IMR-90 (cell line): ENCODE data around the gene TFRC. TPM values are rescaled to one million over a fixed set of nuclear protein-coding genes. Genes with fewer than 3 reads are reported as not detected.

Source experiments
- ATAC-seq: fragments of 200-7000 bp; cut with Tn5 transposase; 2 replicates; pipeline ENCODE4 v1.9.1; 2020; ENCODE audit warnings: low read depth, mild to moderate bottlenecking, moderate library complexity
- BruUV-seq: library from RNA; stranded (reverse); fragments of 400-500 nt; replicated peaks from 2 replicates; lab custom pipeline; 2021; lab: Mats Ljungman, UMichigan
- CTCF ChIA-PET: fragments of 300-600 bp; formaldehyde crosslinking; extraction: SDS; loops from one replicate; lab custom pipeline; 2021; ENCODE audit warnings: antibody characterized with exemption; lab: Yijun Ruan, JAX
- POLR2A ChIA-PET: fragments of 300-600 bp; sonication (Branson Sonifier 250); formaldehyde crosslinking; loops from one replicate; lab custom pipeline; 2022; ENCODE audit warnings: antibody characterized with exemption; ENCODE audit not compliant: unreplicated experiment; lab: Charles Lee
- DNase-seq: peaks from one replicate; pipeline ENCODE4 v3.0.0; 2013
- H2AFZ ChIP-seq: replicated peaks from 2 replicates; pipeline ENCODE3; 2013; ENCODE audit warnings: low read length, mild to moderate bottlenecking; ENCODE audit not compliant: poor library complexity
- H2AK5ac ChIP-seq: 2 replicates; pipeline ENCODE4 v1.6.1; 2013; ENCODE audit warnings: low read depth, low read length, inconsistent platforms
- H2AK9ac ChIP-seq: replicated peaks from 2 replicates; pipeline ENCODE3; 2013; ENCODE audit warnings: mild to moderate bottlenecking, low read depth, low read length, moderate library complexity; ENCODE audit not compliant: poor library complexity
- H2BK120ac ChIP-seq: 2 replicates; pipeline ENCODE4 v1.6.1; 2013; ENCODE audit warnings: low read depth, low read length, inconsistent platforms
- H2BK15ac ChIP-seq: 3 replicates; pipeline ENCODE4 v1.6.1; 2013; ENCODE audit warnings: low read depth, low read length, inconsistent platforms
- H2BK20ac ChIP-seq: 2 replicates; pipeline ENCODE4 v1.6.1; 2013; ENCODE audit warnings: low read depth, mild to moderate bottlenecking, inconsistent platforms, low read length, moderate library complexity
- H2BK5ac ChIP-seq: 2 replicates; pipeline ENCODE4 v1.6.1; 2013; ENCODE audit warnings: mild to moderate bottlenecking, low read depth, low read length, inconsistent platforms; ENCODE audit not compliant: poor library complexity, severe bottlenecking
- H3K14ac ChIP-seq: replicated peaks from 2 replicates; pipeline ENCODE4 v1.6.1; 2013; ENCODE audit warnings: low read depth, low read length, inconsistent platforms
- H3K18ac ChIP-seq: 2 replicates; pipeline ENCODE4 v1.6.1; 2013; ENCODE audit warnings: low read depth, low read length, control low read depth
- H3K23ac ChIP-seq: 2 replicates; pipeline ENCODE4 v1.6.1; 2013; ENCODE audit warnings: low read depth, low read length, inconsistent platforms
- H3K27ac ChIP-seq: 2 replicates; pipeline ENCODE4 v1.5.1; 2013; ENCODE audit warnings: mild to moderate bottlenecking, control low read depth, low read length; ENCODE audit not compliant: insufficient read depth
- H3K27me3 ChIP-seq: 2 replicates; pipeline ENCODE4 v1.6.1; 2013; ENCODE audit warnings: low read length; ENCODE audit not compliant: control insufficient read depth, insufficient read depth
- H3K36me3 ChIP-seq: 2 replicates; pipeline ENCODE4 v1.6.1; 2013; ENCODE audit warnings: low read length, mixed read lengths; ENCODE audit not compliant: control insufficient read depth, insufficient read depth
- H3K4ac ChIP-seq: 2 replicates; pipeline ENCODE4 v1.6.1; 2013; ENCODE audit warnings: low read depth, low read length, inconsistent platforms
- H3K4me1 ChIP-seq: 2 replicates; pipeline ENCODE4 v1.6.1; 2013; ENCODE audit warnings: low read length, mixed read lengths; ENCODE audit not compliant: control insufficient read depth, insufficient read depth
- H3K4me2 ChIP-seq: 2 replicates; pipeline ENCODE4 v1.6.1; 2013; ENCODE audit warnings: low read depth, mild to moderate bottlenecking, control low read depth, low read length, moderate library complexity
- H3K4me3 ChIP-seq: 2 replicates; pipeline ENCODE4 v1.5.1; 2013; ENCODE audit warnings: low read depth, mild to moderate bottlenecking, control low read depth, low read length, moderate library complexity; ENCODE audit not compliant: insufficient read depth
- H3K56ac ChIP-seq: 2 replicates; pipeline ENCODE4 v1.6.1; 2013; ENCODE audit warnings: low read length, inconsistent platforms; ENCODE audit not compliant: insufficient read depth; ENCODE audit errors: extremely low read depth
- H3K79me1 ChIP-seq, 2 experiments: 2 replicates each; pipeline ENCODE4 v1.6.1; 2013; ENCODE audit warnings: low read length in 2 of 2, inconsistent platforms in 1 of 2, low read depth in 1 of 2
- H3K9ac ChIP-seq: 2 replicates; pipeline ENCODE4 v1.6.1; 2013; ENCODE audit warnings: low read depth, low read length, control low read depth
- H3K9me1 ChIP-seq: 2 replicates; pipeline ENCODE4 v1.6.1; 2013; ENCODE audit warnings: low read length, inconsistent platforms; ENCODE audit not compliant: insufficient read depth
- H3K9me3 ChIP-seq: 2 replicates; pipeline ENCODE4 v1.6.1; 2013; ENCODE audit warnings: low read length; ENCODE audit not compliant: control insufficient read depth, insufficient read depth
- H4K20me1 ChIP-seq: 2 replicates; pipeline ENCODE4 v1.6.1; 2013; ENCODE audit warnings: low read length, inconsistent platforms; ENCODE audit not compliant: insufficient read depth
- H4K5ac ChIP-seq: 2 replicates; pipeline ENCODE4 v1.6.1; 2013; ENCODE audit warnings: mild to moderate bottlenecking, low read depth, low read length, control low read depth
- H4K8ac ChIP-seq, 2 experiments: 2 replicates each; pipeline ENCODE4 v1.6.1; 2013; ENCODE audit warnings: low read depth in 2 of 2, low read length in 2 of 2, control low read depth in 1 of 2, inconsistent platforms in 1 of 2
- H4K91ac ChIP-seq: 2 replicates; pipeline ENCODE4 v1.6.1; 2013; ENCODE audit warnings: low read depth, low read length, inconsistent platforms; ENCODE audit not compliant: insufficient read depth
- BHLHE40 ChIP-seq: fragments of 150-350 bp; IDR thresholded peaks from 2 replicates; pipeline ENCODE4 v1.6.1; 2016; ENCODE audit warnings: mild to moderate bottlenecking, low read depth, low read length
- RAD21 ChIP-seq: IDR thresholded peaks from 2 replicates; pipeline ENCODE4 v1.6.1; 2012; ENCODE audit warnings: low read length, improper control_type of control experiment
- SMC3 ChIP-seq: fragments of 150-350 bp; IDR thresholded peaks from 2 replicates; pipeline ENCODE4 v1.6.1; 2016; ENCODE audit warnings: low read depth, mild to moderate bottlenecking, antibody characterized with exemption, low read length, moderate library complexity
- WGBS, 2 experiments: methylation state at CpG; one replicate each; pipeline versions ENCODE4 v1.1.5 to v1.1.7; 2013; ENCODE audit warnings: missing lambda C conversion rate in 2 of 2; ENCODE audit not compliant: insufficient read length in 1 of 2; ENCODE audit errors: extremely low coverage in 2 of 2; 5-methylcytosine and 5-hydroxymethylcytosine counted together
- dilution Hi-C: fragments of 300-500 bp; cut with HindIII; formaldehyde crosslinking; loops from one replicate; pipeline ENCODE4 v1.14.3; 2018; ENCODE audit warnings: low sequenced_read_pairs; ENCODE audit not compliant: unreplicated experiment
- in situ Hi-C: fragments of 300-500 bp; cut with MboI; formaldehyde crosslinking; loops from 3 replicates; pipeline ENCODE4 v1.14.3; 2019; ENCODE audit warnings: low sequenced_read_pairs, inconsistent platforms, mixed read lengths
- intact Hi-C: fragments of 100-400 bp; cut with micrococcal nuclease; formaldehyde crosslinking; loops from 2 replicates; pipeline ENCODE4 v1.10.0; 2022
- polyA plus RNA-seq, 3 experiments: library from polyadenylated mRNA; depleted of rRNA; stranded (reverse); fragments of >200 nt; gene quantifications; 2 replicates each; pipeline ENCODE4 v1.2.3, GENCODE V29; 2012; ENCODE audit warnings: low replicate concordance in 1 of 3
- total RNA-seq: library from RNA; depleted of rRNA; stranded (reverse); fragments of >200 nt; gene quantifications from 2 replicates; pipeline ENCODE4 v1.2.3, GENCODE V29; 2012
- TF ChIP-seq, protein P1 (sequence below): conservative IDR thresholded peaks from 2 replicates; pipeline ENCODE4 v1.5.1; 2012; ENCODE audit warnings: mild to moderate bottlenecking, low read depth, low read length, improper control_type of control experiment
- TF ChIP-seq, protein P2 (sequence below): fragments of 150-350 bp; IDR thresholded peaks from 2 replicates; pipeline ENCODE4 v1.6.1; 2016; ENCODE audit warnings: low read depth, mild to moderate bottlenecking, low read length, moderate library complexity, borderline replicate concordance
- TF ChIP-seq, protein P3 (sequence below): fragments of 150-350 bp; IDR thresholded peaks from 2 replicates; pipeline ENCODE4 v1.6.1; 2017; ENCODE audit warnings: mild to moderate bottlenecking, antibody characterized with exemption, low read length, low read depth

TFRC gene
- total and polyA plus RNA-seq, 2 of the 4 experiments (the other 2 are of a cell fraction), result 78.6 to 156 TPM

DNA sequence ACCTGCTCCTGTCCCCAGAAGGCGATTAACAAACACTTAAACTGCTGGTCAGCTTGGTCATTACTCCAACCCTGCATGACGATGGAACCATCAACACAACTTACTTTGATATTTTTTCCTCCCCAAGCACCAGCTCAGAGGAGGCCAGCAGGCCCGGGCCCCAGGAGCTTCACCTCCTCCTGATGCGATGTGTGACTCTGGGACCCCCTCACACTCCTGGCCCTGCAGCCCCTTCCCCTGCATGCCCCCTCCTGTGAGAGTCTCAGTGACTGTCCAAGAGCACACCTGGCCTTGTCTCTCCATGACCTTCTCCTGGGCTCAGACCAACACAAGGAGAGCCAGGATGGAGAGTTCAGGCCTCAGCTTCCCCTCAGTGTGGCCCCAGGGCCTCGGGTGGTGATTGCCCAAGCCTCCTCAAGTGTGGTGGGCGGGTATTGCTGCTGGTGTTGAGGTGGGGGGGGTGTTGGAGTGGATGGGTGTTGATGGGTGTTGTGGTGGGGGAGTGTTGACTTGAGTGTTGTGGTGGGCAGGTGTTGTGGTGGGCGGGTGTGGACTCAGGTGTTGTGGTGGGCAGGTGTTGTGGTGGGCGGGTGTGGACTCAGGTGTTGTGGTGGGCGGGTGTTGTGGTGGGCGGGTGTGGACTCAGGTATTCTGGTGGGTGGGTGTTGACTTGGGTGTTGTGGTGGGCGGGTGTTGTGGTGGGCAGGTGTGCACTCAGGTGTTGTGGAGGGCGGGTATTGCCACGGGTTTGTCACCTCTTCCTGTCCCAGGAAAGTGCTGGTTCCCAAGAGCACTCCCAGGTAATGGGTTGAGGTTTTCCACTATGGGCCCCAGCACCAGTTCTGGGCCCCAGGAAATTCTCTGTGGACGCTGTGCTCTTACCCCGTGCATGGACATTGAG, 68.1 kb downstream of the TFRC start:
- ChIA-PET POLR2A (no interaction called here), CTCF (no interaction called here)
- TF ChIP-seq, protein P1, sequence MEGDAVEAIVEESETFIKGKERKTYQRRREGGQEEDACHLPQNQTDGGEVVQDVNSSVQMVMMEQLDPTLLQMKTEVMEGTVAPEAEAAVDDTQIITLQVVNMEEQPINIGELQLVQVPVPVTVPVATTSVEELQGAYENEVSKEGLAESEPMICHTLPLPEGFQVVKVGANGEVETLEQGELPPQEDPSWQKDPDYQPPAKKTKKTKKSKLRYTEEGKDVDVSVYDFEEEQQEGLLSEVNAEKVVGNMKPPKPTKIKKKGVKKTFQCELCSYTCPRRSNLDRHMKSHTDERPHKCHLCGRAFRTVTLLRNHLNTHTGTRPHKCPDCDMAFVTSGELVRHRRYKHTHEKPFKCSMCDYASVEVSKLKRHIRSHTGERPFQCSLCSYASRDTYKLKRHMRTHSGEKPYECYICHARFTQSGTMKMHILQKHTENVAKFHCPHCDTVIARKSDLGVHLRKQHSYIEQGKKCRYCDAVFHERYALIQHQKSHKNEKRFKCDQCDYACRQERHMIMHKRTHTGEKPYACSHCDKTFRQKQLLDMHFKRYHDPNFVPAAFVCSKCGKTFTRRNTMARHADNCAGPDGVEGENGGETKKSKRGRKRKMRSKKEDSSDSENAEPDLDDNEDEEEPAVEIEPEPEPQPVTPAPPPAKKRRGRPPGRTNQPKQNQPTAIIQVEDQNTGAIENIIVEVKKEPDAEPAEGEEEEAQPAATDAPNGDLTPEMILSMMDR, result no peak
- TF ChIP-seq SMC3 (no peak), BHLHE40 (no peak), RAD21 (no peak)
- TF ChIP-seq, protein P2, sequence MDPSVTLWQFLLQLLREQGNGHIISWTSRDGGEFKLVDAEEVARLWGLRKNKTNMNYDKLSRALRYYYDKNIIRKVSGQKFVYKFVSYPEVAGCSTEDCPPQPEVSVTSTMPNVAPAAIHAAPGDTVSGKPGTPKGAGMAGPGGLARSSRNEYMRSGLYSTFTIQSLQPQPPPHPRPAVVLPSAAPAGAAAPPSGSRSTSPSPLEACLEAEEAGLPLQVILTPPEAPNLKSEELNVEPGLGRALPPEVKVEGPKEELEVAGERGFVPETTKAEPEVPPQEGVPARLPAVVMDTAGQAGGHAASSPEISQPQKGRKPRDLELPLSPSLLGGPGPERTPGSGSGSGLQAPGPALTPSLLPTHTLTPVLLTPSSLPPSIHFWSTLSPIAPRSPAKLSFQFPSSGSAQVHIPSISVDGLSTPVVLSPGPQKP, result no peak
- TF ChIP-seq, protein P3, sequence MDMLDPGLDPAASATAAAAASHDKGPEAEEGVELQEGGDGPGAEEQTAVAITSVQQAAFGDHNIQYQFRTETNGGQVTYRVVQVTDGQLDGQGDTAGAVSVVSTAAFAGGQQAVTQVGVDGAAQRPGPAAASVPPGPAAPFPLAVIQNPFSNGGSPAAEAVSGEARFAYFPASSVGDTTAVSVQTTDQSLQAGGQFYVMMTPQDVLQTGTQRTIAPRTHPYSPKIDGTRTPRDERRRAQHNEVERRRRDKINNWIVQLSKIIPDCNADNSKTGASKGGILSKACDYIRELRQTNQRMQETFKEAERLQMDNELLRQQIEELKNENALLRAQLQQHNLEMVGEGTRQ, result no peak

More for the DNA sequence above, 68.1 kb downstream of the TFRC start:
- in situ Hi-C loops, result no loop called here
- H3K56ac ChIP-seq, result no peak overlapping the region
- no peaks in the 10 kb centered on the region for H3K79me1 ChIP-seq
- H3K4me1 ChIP-seq, result no peaks in the 10 kb centered on the region
- H3K18ac ChIP-seq, result no peak overlapping the region
- intact Hi-C loops, result no loop called here
- no peak overlapping the region for H3K9ac ChIP-seq
- dilution Hi-C loops, result no loop called here
- H3K4me2 ChIP-seq, result no peak overlapping the region
- no peak overlapping the region for H2AK5ac ChIP-seq
- peaks cover 22% of the 10 kb centered on the region for H3K27me3 ChIP-seq
- H3K23ac ChIP-seq, result no peak overlapping the region
- BruUV-seq, result no TSS peak
- H4K91ac ChIP-seq, result no peak overlapping the region
- ATAC-seq (no peak), DNase-seq (no peak)
- H3K9me3 ChIP-seq, result peaks cover 2% of the 10 kb centered on the region
- H2BK15ac ChIP-seq, result no peak overlapping the region
- H3K9me1 ChIP-seq, result no peaks in the 10 kb centered on the region
- no peak overlapping the region for H2BK120ac ChIP-seq
- no peak overlapping the region for H3K27ac ChIP-seq
- no peak overlapping the region for H2BK5ac ChIP-seq
- no peaks in the 10 kb centered on the region for H3K36me3 ChIP-seq
- no peak overlapping the region for H2AK9ac ChIP-seq
- WGBS, 2 experiments, result 63% methylated on average over 4 of the region's 15 CpGs; no CpG with 5 or more reads in 1 of the 2 experiments
- H3K14ac ChIP-seq, result no peak overlapping the region
- no peak overlapping the region for H4K8ac ChIP-seq
- H4K5ac ChIP-seq, result no peak overlapping the region
- H2BK20ac ChIP-seq, result no peak overlapping the region
- H3K4ac ChIP-seq, result no peak overlapping the region
- no peaks in the 10 kb centered on the region for H4K20me1 ChIP-seq
- H3K4me3 ChIP-seq, result no peak overlapping the region
- no peak overlapping the region for H2AFZ ChIP-seq
